Stimulated activated CD4-positive, alpha-beta T cell treated with anti-CD3 and anti-CD28 coated beads, Interleukin-1b, Interleukin-23, amount 100 ng/mL, for 1 hour (primary cell): ENCODE data around the gene RAB30.
"Not testable (repeated sequence)": the region's sequence is repeated elsewhere in the genome, so short reads cannot be mapped to it uniquely, and the experiment has no call there.

ENCODE experiments used
- DNase-seq, 2 donors: peaks; one replicate each; pipeline ENCODE4 v3.0.0-alpha.2; 2020; ENCODE audit warnings: low read depth in 2 of 2

The RAB30 gene

DNA sequence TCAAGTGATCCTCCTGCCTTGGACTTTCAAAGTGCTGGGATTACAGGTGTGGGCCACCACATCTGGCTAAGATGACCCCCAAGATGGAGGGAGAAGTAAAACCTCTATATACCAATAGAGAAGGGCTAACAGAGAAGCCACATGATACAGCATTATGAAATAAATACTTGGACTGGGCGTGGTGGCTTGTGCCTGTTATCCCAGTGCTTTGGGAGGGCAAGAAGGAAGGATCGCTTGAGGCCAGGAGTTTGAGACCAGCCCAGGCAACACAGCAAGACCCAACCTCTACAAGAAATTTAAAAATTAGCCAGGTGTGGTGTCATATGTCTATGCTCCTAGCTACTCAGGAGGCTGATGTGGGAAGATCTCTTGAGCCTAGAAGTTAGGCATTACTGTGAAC lies 61.7 kb downstream of the RAB30 start:
- DNase-seq, result no peak

DNA sequence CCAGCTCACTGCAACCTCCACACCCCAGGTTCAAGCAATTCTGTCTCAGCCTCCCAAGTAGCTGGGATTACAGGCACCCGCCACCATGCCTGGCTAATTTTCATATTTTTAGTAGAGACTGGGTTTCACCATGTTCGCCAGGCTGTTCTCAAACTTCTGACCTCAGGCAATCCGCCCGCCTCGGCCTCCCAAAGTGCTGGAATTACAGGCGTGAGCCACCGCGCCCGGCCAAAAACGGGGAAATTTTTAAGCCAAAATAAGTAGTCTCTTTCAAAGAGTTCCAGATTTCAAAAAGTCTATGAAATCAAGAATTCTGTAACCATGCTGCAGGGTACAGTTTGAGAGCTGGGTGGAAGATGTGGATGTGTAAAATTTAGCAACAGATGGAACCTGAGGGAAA lies 62.6 kb downstream of the RAB30 start:
- not testable (repeated sequence) for DNase-seq

DNA sequence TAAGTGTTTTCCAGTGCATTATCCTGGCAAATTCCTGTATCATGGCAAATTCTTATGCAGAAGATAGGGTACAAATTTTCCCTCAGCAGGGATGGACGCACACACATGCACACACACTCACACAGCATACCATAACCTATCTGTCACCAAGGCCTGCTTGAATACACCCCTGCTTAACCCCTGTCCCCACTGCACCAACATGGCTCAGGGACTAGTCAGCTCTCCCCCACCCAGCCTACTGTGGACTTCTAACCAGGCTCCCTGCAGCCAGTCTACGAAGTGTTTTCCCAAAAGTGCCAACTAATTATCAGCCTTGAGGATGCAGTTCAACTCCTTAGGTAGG lies 63.1 kb downstream of the RAB30 start:
- DNase-seq, result no peak

DNA sequence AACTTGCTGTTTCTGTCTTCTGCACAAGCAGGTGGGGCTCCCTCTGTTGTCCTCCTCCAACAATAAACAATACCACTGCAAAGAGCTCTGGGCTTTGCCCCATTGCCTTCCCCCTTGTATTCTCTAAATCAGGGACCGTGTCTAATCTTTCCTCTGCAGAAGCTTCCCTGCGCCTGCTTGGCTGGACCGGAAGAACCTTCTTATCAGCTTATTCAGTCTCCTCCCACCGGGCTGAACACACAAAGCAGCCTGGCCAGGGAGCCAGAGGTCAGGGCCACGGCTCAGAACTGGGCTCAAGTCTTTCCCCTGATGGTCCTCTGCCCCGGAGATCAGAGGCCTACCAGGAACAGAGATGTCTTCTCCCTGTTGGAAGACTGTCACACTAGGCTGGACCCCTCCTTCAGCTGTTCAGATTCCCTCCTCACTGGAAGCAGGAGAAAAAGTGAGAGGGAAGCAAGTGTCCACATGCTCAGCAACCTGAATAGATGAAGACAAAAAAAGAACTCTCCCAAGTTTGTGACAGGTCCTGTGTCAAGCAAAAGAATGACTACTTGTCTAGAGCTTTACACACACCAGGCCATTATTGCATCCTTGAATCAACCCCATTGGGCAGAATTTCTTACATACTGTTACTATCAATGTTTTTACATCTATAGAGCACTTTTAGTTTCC lies 63.7 kb downstream of the RAB30 start:
- DNase-seq, result no peak

DNA sequence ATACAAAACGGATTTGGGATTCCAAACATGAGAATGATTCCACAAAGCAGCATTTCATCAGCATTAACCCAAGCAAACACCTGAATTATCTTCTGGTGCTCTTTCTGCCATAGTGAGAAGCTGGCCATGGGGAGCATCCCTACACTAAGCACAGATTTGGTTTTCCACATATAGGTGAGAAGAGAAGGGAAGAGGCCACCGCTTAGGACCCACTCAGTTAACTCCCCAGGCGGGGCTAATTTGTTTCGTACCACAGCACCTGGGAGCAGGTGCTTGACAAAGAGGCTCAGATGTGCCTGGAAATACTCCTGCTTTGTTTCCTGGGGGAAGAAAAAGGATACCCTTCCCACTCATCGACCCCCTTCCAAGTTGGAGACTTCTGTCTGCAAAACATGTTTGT lies 64.2 kb downstream of the RAB30 start:
- no peak for DNase-seq

DNA sequence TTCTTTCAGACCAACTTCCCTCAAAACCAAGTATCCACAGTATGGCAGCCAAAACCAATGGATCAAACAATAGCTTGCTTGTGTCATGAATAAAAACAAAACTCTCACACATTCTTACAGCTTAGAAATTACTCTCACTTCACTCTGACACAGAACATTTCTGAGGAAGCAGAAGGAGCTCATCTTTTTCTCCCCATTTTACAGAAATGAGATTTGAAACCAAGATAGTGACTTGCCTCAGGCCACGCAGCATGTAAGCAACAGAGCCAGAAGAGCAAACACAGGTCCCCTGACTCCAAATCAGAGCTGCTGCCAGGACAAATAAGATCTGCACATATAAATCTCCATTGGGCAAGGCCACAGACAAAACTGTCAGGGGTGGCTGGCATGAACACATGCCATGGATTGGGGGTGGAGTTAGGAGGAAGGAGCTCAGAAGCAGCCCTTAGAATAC lies 64.8 kb downstream of the RAB30 start:
- DNase-seq, result no peak

DNA sequence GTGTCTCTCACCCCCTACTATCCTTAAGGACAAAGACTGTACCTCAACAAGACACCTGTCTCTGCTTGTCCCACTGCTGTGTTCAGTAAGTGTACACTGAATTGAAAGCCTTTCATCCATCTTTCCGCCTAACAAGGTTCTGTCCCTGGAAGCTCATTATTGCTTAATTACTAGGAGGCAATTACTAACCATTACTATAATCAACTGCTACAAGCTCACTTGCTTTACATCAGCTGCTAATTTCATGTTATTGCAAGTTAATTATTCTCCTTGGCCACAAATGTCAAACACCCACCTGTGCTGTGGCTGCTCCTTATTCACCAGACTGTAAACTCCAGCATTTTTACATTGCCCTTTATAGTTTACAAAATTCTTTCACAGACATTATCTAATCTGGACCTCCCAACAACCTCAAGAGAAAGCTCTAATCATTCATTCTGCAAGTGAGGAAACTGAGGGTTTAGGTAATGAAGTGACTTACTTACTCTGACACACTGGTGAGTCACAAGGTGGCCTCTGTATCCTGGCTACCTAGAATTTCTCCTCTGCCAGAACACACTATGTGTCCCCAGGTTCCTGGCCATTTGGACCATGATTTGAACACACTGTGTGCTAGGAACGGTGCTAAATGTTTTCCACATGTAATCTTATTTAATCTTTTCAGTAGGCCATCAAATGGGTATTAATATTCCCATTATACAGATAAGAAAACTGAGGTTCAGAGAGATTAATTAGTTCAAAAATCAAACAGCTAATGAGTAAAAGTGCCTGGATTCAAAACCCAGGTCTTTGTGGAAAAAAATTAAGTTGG lies 66.7 kb downstream of the RAB30 start:
- DNase-seq, result no peak

DNA sequence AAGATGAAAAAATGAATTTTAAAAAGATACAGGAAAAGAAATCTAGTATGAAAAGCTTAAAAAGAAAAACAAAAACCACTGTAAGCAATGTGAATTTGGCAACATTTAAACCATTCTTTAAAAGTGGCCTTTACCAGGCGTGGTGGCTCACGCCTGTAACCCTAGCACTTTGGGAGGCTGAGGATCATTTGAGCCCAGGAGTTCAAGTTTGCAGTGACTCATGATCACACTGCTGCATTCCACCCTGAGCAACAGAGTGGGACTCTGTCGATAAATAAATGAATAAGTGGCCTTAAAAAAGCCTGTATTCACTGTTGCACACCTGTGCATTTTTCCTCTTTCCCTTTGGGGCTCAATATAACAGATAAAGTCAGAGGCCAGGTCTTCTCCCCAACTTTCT lies 69.2 kb downstream of the RAB30 start:
- DNase-seq, result no peak

DNA sequence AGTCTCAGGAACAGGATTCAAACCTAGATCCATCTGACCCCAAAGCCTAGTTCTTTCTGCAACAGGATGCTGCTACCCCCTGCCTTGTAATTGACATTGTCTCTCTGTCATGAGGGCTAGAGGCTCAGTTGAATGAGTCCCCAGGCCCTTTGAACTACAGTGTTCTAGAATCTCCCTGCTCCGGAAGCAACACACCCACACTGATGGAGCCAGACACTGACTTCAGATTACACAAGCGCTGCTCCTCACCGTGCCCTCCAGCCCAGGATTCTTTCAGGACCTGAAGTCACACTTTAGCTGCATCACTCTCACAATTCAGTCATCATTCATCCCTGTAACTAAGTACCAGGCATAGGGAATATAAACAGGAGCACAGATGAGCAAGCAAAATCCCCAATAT lies 69.6 kb downstream of the RAB30 start:
- DNase-seq, result no peak

DNA sequence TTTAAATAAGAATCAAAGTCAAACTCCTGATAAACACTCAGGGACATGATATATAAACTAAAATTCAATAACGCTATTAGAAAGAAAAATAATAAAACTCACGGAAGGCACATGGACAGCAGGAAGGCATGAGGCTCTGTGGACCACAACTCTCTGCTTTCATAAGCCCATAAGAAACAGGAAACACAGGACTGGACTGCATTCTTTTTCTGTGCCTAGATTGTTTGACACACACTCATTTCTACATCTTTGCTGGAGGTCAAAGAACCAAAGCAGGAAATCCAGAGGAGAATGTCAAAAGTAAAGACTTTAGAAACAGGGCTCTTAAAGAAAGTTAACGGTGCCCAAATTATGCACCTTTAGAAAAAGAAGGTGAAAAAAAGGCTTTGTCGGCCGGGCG lies 71.3 kb downstream of the RAB30 start:
- DNase-seq, result no peak

DNA sequence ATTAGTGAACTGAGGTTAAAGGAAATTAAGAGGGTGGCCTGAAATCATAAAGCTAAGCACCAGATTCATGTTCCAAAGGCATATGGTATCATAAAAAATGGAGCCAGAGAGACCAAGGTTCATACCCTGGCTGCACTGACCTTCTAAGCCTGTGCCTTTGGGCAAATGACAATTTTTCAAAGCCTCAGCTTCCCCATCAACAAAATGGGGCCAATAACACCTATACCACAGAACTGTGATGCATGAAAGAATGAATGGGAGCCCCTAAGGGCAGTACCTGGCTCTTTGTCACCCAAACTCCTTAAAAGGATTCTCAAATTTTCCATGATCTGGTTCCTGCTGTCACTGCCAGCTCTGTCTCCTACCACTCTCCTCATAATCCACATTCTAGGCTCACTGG lies 72.5 kb downstream of the RAB30 start:
- no peak for DNase-seq

DNA sequence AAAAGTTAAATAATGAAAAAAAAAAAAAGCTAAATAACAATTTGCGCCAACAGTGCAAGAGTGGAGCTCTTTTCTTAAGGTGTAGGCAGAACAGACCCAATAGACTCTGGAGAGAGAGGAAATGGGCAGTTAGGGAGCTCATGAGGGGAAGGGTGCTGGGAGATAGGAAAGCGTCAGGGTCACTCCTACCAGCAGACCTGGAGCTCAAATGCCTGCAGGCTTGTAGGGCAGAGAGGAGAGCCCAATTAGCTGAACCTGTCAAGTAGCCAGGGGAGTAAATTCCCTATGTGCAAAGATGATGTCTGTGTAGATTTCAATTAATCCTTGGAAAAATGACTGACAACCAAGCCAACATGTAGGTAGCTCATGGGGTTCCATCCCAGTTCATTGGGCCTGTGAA lies 73.0 kb downstream of the RAB30 start:
- no peak for DNase-seq

DNA sequence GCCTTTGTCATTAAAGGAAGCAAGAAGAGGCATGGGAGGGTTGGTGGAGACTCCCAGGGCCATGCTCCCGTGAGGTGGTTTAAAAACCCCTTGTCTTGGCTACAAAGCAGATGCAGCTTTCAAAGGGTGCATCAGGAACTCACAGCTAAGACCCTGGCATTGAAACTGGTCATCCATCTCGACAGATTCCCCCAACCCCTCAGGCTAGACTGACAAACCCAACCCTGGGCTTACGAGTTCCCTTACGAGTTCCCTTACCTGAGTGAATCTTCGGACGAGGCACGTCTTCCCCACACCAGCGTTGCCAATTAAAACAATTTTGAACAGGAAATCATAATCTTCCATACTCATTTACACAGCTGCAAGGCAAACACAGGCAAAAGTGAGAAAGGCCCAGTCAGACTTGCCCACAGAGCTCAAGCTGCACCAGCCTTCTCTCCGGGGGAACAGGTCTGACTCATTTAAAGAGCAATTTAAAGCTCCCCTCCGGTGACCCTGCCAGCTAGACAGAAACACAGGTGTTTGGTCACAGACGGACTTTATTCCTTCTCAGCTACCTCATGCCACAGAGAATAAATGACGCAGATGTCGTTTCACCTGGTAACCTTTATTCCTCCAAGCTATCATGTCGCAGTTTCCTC lies 74.6 kb downstream of the RAB30 start:
- DNase-seq, result no peak

DNA sequence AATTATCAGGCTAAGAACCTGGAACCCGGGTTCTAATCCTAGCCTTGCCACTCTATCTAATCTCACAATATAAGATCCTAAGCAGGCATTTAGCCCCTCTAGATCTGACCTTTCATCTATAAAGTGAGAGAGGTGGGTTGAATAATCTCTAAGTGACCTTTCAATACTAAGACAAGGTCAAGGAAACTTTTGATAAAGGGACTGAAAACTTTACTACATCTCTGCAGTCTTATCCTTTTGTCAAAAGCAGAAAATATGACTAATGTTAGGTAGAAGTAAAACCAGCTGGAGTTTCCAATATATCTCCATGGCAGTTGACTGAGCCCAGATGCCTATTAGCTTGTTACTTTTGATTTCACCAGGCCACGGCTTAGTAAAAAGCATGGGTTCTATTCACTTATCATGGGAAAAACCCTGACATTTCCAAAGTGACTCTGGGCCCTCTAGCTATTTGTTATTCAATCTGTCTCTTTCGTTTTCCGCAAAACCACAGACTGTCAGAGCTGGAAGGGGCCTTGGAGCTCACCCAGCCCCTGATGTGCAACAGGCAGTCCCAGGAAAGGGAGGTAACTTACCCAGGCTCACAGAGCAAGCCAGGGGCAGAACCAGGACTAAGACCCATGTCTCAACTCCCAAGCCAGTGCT lies 75.8 kb downstream of the RAB30 start:
- no peak for DNase-seq

DNA sequence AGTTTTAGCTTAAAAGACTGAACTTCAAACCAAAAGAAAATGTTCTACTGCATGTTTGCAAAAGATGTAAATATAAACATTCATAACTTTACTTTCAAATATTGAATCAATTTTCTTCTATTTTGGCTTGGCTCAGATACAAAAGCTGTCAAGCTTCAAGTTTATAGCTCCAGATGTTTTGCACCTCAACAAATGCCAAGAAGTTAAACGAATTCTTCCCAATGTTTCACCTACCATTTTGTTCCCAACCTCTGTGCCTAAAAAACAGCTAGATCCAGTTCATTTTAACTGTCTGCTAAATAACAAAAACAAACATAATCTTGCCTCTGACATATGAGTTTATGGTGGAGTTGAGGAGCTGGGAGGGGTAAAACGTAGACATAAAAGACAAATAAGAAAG lies 76.5 kb downstream of the RAB30 start:
- no peak for DNase-seq

DNA sequence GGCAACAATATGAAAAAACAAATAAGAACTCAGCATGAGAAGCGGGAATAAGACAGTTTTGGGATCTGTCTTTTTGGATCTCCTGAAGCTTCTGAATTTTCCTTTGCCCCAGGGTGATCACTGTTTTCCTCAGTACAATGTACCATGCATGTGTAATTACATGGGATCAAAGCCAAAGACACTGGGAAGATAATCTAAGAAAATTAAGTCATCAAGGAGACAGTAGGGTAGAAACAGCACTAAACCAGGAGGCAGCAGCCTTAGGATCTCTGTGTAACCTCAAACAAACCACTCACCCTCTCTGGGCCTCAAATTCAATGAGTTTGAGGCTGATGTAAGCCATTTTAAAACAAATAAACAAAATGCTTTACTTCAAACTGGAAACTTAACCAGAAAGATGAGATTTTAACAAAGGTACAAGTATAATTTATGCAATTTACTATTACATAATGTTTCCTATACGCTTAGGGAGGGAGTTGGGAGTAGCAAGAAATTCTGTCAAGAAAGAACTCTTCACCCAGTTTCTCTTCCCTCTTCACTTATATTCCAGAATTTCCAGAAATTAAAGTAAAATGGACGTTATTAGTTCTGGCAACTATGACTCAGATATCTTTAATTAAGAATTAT lies 77.0 kb downstream of the RAB30 start:
- no peak for DNase-seq

DNA sequence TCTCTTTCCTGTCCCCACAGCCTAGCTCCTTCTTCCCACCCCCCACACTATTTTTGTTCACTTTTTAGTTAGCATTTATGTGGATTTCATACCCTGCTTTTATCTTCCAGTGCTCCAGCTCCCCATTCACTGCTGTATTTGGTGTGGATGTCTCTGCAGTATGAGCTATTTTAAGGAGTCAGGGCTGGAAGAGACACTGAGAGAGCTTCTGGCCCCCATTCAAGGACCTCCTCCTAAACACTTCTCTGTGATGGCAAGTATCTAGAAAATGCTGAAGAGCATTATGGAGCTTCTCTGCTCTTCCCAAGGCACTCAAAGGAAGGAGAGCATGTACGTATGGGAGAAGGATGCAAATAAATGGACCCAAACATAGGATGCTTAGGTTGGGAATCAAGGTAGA lies 79.5 kb downstream of the RAB30 start:
- no peak for DNase-seq

DNA sequence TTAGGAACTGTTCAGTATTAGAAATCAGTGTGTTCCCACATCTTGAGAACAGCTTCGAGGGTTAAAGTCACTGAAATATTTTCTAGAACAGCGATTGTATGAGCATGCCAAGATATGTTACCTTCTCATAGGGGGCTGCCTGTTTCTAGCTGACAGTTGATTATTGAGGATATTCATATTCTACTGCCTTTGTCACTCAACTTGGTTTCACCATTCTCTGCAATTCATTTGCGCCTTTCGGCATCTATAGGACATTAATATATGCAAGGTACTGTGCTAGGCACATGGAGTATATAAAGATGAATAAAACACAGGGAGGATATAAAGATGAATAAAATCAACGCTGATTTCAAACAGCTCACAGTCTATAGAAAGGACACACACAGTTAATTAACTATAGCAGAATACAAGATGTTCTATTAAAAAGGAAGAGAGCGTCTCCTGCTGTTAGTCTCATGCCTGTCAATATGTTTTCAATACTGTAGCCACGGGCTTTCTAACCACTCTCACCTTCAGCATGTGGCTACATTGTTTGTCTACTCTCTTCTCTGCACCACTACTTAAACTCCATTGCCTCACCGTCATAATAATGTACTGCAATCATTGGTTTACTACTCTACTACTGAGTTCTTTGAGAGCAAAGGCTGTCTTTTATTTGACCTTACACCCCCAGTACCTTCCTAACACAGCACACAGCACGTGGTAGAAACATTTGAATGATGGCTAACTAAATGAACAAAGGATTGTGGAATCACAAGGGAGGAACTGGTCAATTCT lies 81.9 kb downstream of the RAB30 start:
- no peak for DNase-seq

DNA sequence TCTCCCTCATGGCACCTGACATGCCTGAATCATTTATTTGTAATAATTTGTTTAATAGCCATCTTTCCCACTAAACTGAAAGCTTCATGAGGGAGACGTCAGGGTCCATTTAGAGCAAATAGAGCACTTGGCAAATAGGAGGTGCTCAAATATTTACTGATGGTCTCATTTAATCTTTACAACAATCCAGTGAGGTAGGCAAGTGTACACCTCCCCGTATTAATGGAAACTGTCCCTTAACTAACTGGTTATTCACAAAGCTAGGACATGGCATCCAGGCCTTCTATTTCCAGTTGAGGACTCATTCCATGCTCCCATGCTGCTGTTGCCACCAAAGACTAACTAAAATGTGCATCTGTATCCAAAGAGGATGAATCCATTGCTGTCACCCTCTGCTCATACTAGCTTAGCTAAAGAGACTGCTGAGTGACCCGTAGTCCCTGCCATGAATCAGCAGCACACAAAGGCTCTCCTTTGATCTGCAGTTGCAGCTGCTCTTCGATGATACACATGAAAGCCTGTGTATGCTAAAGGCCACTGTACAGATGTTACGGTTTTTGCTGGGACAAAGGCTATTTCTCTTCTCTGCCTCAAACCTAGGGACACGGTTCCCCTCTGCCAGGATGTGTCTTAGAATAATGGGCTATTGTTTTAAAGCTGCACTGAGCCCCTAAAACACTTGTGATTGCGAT lies 82.6 kb downstream of the RAB30 start:
- DNase-seq, result no peak

DNA sequence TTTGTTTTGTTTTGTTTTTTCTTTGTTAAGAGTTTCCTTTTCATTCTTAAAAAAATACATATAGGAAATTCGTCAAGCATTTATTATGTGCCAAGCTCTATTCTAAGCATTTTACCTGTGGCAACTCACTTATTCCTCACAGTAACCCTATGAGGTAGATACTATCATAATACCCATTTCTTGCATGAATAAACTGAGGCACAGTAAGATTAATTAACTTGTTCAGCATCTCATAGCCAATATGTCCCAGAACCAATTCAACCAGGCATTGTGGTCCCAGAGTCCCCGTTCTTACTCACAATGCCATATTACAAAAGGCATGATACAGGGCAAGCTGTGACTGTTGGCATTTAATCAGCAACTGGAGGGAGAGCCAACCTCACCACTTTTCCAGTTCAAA lies 83.7 kb downstream of the RAB30 start:
- no peak for DNase-seq

DNA sequence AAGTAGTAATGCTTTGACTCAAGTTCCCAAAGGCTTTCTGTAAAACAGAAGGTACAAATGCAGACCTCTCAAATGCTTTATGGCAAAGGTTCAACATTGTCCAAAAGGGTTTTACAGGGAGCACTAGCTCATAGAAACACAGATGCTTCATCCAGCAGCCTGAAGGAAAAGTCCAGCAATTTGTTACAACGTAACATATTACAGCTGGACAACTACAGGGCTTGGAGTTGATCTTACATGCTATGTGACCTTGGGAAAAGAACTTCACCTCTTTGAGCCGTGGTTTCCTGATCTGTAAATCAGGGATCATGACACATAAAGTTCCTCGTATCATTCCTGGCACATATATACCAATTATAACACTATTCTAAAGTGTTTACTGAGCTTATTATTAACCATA lies 85.3 kb downstream of the RAB30 start:
- no peak for DNase-seq
